ENCODE data around the gene RAB40B. TPM values are rescaled to one million over a fixed set of nuclear protein-coding genes. Genes with fewer than 3 reads are reported as not detected.

The RAB40B gene
- total and polyA plus RNA-seq, 2 of the 4 experiments (the other 2 are of a cell fraction), result 14.9 to 20.0 TPM

DNA sequence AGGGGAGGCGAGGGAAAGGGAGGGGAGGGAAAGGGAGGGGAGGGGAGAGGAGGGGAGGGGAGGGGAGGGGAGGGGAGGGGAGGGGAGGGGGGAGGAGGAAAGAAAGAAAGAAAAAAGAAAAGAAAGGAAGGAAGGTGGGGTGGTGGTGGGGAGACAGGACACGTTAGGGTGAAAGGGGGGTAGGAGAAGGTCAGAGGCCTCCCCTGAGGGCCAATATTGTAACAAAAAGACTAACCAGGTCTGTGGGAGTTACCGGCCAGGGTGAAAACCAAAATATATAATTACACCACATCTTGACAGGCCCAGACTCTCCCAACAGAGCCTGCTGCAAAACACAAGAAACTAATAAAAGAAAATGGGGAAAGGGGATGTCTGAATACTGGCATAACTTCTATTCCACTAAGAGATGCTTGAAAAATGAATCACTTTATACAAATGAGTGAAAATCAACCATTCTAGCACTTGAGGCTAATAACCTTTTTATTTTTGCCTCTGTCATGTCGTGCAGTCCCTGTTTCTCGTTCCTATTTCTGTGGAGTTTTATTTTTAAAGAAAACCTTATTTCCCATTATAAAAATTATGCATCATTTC is 60.2 kb downstream of the RAB40B start:
- Histone ChIP-seq H3K4me1 (ENCODE audit: control insufficient read depth, insufficient read depth, low read length) (peaks cover 1% of the 10 kb centered on the region; the same call in 1 of the 2 replicates), H4K91ac (ENCODE audit: insufficient read depth, low read depth, low read length) (no peak overlapping the region), H2BK15ac (ENCODE audit: low read depth, low read length) (no peak overlapping the region), H3K18ac (ENCODE audit: low read depth, low read length) (no peak overlapping the region), H3K9me3 (ENCODE audit: control insufficient read depth, insufficient read depth, low read length) (no peaks in the 10 kb centered on the region), H3K36me3 (ENCODE audit: control insufficient read depth, insufficient read depth, low read length) (peaks cover 43% of the 10 kb centered on the region), H2AK5ac (ENCODE audit: low read depth, low read length) (no peak overlapping the region), H3K9me1 (ENCODE audit: insufficient read depth, low read length) (peaks cover 6% of the 10 kb centered on the region; the same call in 1 of the 2 replicates), H3K23ac (ENCODE audit: low read depth, low read length) (no peak overlapping the region), H4K5ac (ENCODE audit: low read depth, low read length) (no peak overlapping the region), H2AFZ (replicated peaks; ENCODE audit: low read length, poor library complexity) (no peak overlapping the region), H3K9ac (ENCODE audit: low read depth, low read length) (no peak overlapping the region), H3K14ac (replicated peaks; ENCODE audit: low read depth, low read length) (no peak overlapping the region), H4K20me1 (ENCODE audit: insufficient read depth, low read length) (peaks cover 77% of the 10 kb centered on the region), H2BK20ac (ENCODE audit: low read depth, low read length) (no peak overlapping the region), H4K8ac (ENCODE audit: low read depth in 2 of 2, low read length in 2 of 2) (no peak overlapping the region), H3K4me3 (ENCODE audit: insufficient read depth, low read depth, low read length) (no peak overlapping the region), H3K56ac (ENCODE audit: extremely low read depth, insufficient read depth, low read length) (no peak overlapping the region), H2BK120ac (ENCODE audit: low read depth, low read length) (no peak overlapping the region), H2BK5ac (ENCODE audit: low read depth, low read length, poor library complexity, severe bottlenecking) (no peak overlapping the region), H3K4ac (ENCODE audit: low read depth, low read length) (no peak overlapping the region), H3K27me3 (ENCODE audit: control insufficient read depth, insufficient read depth, low read length) (no peaks in the 10 kb centered on the region), H3K4me2 (ENCODE audit: low read depth, low read length) (no peak overlapping the region), H3K79me1 (ENCODE audit: low read depth in 1 of 2, low read length in 2 of 2) (peaks cover 29 to 68% of the 10 kb centered on the region in 2 experiments), H2AK9ac (replicated peaks; ENCODE audit: low read depth, low read length, poor library complexity) (no peak overlapping the region), H3K27ac (ENCODE audit: insufficient read depth, low read length) (no peak overlapping the region)
- DNase-seq (no peak), ATAC-seq (ENCODE audit: low read depth) (peak; percentile 50)
- TF ChIP-seq, protein P1, sequence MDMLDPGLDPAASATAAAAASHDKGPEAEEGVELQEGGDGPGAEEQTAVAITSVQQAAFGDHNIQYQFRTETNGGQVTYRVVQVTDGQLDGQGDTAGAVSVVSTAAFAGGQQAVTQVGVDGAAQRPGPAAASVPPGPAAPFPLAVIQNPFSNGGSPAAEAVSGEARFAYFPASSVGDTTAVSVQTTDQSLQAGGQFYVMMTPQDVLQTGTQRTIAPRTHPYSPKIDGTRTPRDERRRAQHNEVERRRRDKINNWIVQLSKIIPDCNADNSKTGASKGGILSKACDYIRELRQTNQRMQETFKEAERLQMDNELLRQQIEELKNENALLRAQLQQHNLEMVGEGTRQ (IDR thresholded peaks at IDR 0.05; ENCODE audit: low read depth, low read length), result no peak
- no peak for TF ChIP-seq RCOR1 (IDR thresholded peaks at IDR 0.05; ENCODE audit: insufficient replicate concordance, low read length)
- TF ChIP-seq FOS (IDR thresholded peaks at IDR 0.05; ENCODE audit: low read depth, low read length), result no peak
- TF ChIP-seq MXI1 (IDR thresholded peaks at IDR 0.05; ENCODE audit: borderline replicate concordance, low read depth, low read length), result no peak
- no peak for TF ChIP-seq CHD1 (IDR thresholded peaks at IDR 0.05; ENCODE audit: low read depth, low read length)
- TF ChIP-seq, protein P2, sequence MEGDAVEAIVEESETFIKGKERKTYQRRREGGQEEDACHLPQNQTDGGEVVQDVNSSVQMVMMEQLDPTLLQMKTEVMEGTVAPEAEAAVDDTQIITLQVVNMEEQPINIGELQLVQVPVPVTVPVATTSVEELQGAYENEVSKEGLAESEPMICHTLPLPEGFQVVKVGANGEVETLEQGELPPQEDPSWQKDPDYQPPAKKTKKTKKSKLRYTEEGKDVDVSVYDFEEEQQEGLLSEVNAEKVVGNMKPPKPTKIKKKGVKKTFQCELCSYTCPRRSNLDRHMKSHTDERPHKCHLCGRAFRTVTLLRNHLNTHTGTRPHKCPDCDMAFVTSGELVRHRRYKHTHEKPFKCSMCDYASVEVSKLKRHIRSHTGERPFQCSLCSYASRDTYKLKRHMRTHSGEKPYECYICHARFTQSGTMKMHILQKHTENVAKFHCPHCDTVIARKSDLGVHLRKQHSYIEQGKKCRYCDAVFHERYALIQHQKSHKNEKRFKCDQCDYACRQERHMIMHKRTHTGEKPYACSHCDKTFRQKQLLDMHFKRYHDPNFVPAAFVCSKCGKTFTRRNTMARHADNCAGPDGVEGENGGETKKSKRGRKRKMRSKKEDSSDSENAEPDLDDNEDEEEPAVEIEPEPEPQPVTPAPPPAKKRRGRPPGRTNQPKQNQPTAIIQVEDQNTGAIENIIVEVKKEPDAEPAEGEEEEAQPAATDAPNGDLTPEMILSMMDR (conservative IDR thresholded peaks at IDR 0.05; ENCODE audit: low read depth, low read length), result no peak
- TF ChIP-seq SMC3 (IDR thresholded peaks at IDR 0.05; ENCODE audit: low read depth, low read length), result no peak
- TF ChIP-seq RFX5 (IDR thresholded peaks at IDR 0.05; ENCODE audit: low read depth, low read length), result no peak
- no peak for TF ChIP-seq BHLHE40 (IDR thresholded peaks at IDR 0.05; ENCODE audit: low read depth, low read length)
- TF ChIP-seq, protein P3, sequence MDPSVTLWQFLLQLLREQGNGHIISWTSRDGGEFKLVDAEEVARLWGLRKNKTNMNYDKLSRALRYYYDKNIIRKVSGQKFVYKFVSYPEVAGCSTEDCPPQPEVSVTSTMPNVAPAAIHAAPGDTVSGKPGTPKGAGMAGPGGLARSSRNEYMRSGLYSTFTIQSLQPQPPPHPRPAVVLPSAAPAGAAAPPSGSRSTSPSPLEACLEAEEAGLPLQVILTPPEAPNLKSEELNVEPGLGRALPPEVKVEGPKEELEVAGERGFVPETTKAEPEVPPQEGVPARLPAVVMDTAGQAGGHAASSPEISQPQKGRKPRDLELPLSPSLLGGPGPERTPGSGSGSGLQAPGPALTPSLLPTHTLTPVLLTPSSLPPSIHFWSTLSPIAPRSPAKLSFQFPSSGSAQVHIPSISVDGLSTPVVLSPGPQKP (IDR thresholded peaks at IDR 0.05; ENCODE audit: borderline replicate concordance, low read depth, low read length), result no peak
- TF ChIP-seq POLR2A (IDR thresholded peaks at IDR 0.05; ENCODE audit: low read depth, low read length), result no peak
- no peak for TF ChIP-seq CEBPB (IDR thresholded peaks at IDR 0.05; ENCODE audit: low read depth, low read length)
- no peak for TF ChIP-seq MAZ (IDR thresholded peaks at IDR 0.05; ENCODE audit: borderline replicate concordance, low read depth, low read length)
- TF ChIP-seq RAD21 (IDR thresholded peaks at IDR 0.05; ENCODE audit: low read length), result no peak
- TF ChIP-seq MAFK (IDR thresholded peaks at IDR 0.05; ENCODE audit: low read depth, low read length), result no peak
- TF ChIP-seq NFE2L2 (IDR thresholded peaks at IDR 0.05; ENCODE audit: low read depth, low read length), result no peak
- ChIA-PET POLR2A (ENCODE audit: unreplicated experiment) (no interaction called here), CTCF (no interaction called here)
- no CpG with 5 or more reads among the region's 5 CpGs for WGBS, 2 experiments (ENCODE audit: extremely low coverage in 2 of 2, insufficient read length in 1 of 2)
- no TSS peak for BruUV-seq (replicated peaks)
- in situ Hi-C loops (cut with MboI; ENCODE audit: low sequenced_read_pairs) (no loop called here), intact Hi-C loops (cut with micrococcal nuclease) (no loop called here), dilution Hi-C loops (cut with HindIII; ENCODE audit: low sequenced_read_pairs, unreplicated experiment) (no loop called here)
